GM18508 (cell line): ENCODE measurements around the gene POLR2C.
"Not testable (repeated sequence)": the region's sequence is repeated elsewhere in the genome, so short reads cannot be mapped to it uniquely, and the experiment has no call there.

Experiments
- ATAC-seq: cut with Tn5 transposase; IDR thresholded peaks from one replicate; pipeline ENCODE4 v1.9.1; 2021; ENCODE audit warnings: moderate number of reproducible peaks; ENCODE audit not compliant: insufficient read depth, unreplicated experiment

POLR2C gene

GRCh38 chr16:57462209-57462977, at the start of gene POLR2C:
TSS of gene POLR2C (plus strand) at chr16:57462679. CDS start at chr16:57462725, 46 bp downstream.
- ATAC-seq, result peak; percentile 50

GRCh38 chr16:57413301-57413730, 49.2 kb upstream of the POLR2C start:
- no peak for ATAC-seq

- no peak for ATAC-seq
Measured at GRCh38 chr16:57413733-57414132, 48.7 kb upstream of the POLR2C start.

GRCh38 chr16:57416084-57416483, 46.4 kb upstream of the POLR2C start:
- no peak for ATAC-seq

- no peak for ATAC-seq
Measured at GRCh38 chr16:57419506-57419905, 43.0 kb upstream of the POLR2C start.

GRCh38 chr16:57422026-57422944, 40.2 kb upstream of the POLR2C start:
- no peak for ATAC-seq

- ATAC-seq, result no peak
Measured at GRCh38 chr16:57423152-57423551, 39.3 kb upstream of the POLR2C start.

- ATAC-seq, result no peak
Measured at GRCh38 chr16:57424583-57424982, 37.9 kb upstream of the POLR2C start.

GRCh38 chr16:57426356-57426755, 36.1 kb upstream of the POLR2C start:
- no peak for ATAC-seq

- no peak for ATAC-seq
Measured at GRCh38 chr16:57427307-57427706, 35.2 kb upstream of the POLR2C start.

- no peak for ATAC-seq
Measured at GRCh38 chr16:57427824-57428223, 34.7 kb upstream of the POLR2C start.

GRCh38 chr16:57430955-57431354, 31.5 kb upstream of the POLR2C start:
- ATAC-seq, result no peak

- no peak for ATAC-seq
Measured at GRCh38 chr16:57432505-57432904, 30.0 kb upstream of the POLR2C start.

GRCh38 chr16:57432989-57433388, 29.5 kb upstream of the POLR2C start:
- no peak for ATAC-seq

- no peak for ATAC-seq
Measured at GRCh38 chr16:57434003-57434402, 28.5 kb upstream of the POLR2C start.

GRCh38 chr16:57435838-57436237, 26.6 kb upstream of the POLR2C start:
- ATAC-seq, result no peak

- ATAC-seq, result not testable (repeated sequence)
Measured at GRCh38 chr16:57439947-57440346, 22.5 kb upstream of the POLR2C start.

GRCh38 chr16:57440551-57440950, 21.9 kb upstream of the POLR2C start:
- not testable (repeated sequence) for ATAC-seq

- no peak for ATAC-seq
Measured at GRCh38 chr16:57444711-57445110, 17.8 kb upstream of the POLR2C start.

- ATAC-seq, result no peak
Measured at GRCh38 chr16:57445510-57445909, 17.0 kb upstream of the POLR2C start.

GRCh38 chr16:57446531-57447185, 15.8 kb upstream of the POLR2C start:
- peak; percentile 18 for ATAC-seq
